Smooth muscle cell (in vitro differentiated cells): ENCODE measurements around the gene IMMP2L. TPM values are rescaled to one million over a fixed set of nuclear protein-coding genes. Genes with fewer than 3 reads are reported as not detected.

ENCODE experiments used
- DNase-seq: peaks from one replicate; lab custom pipeline; 2025; ENCODE audit not compliant: unreplicated experiment; lab: John Stamatoyannopoulos, UW
- H2AFZ ChIP-seq: fragments of 200-600 bp; sonication (generic); 2 replicates; pipeline ENCODE4 v1.6.0; 2016; ENCODE audit warnings: antibody characterized with exemption, low read depth, mild to moderate bottlenecking
- H3F3A ChIP-seq: fragments of 200-600 bp; sonication (generic); 2 replicates; pipeline ENCODE4 v1.6.0; 2017; ENCODE audit warnings: antibody characterized with exemption, low read depth
- H3K27ac ChIP-seq: fragments of 200-600 bp; sonication (generic); 2 replicates; pipeline ENCODE4 v1.5.1; 2016; ENCODE audit warnings: low read depth, mild to moderate bottlenecking
- H3K27me3 ChIP-seq: fragments of 200-600 bp; sonication (generic); 2 replicates; pipeline ENCODE4 v1.6.1; 2016; ENCODE audit warnings: low read depth, mild to moderate bottlenecking
- H3K36me3 ChIP-seq: fragments of 200-600 bp; sonication (generic); 2 replicates; pipeline ENCODE4 v1.5.1; 2016; ENCODE audit warnings: low read depth
- H3K4me1 ChIP-seq: fragments of 200-600 bp; sonication (generic); 2 replicates; pipeline ENCODE4 v1.5.1; 2016; ENCODE audit warnings: low read depth
- H3K4me2 ChIP-seq: fragments of 200-600 bp; sonication (generic); 2 replicates; pipeline ENCODE4 v1.6.0; 2016; ENCODE audit warnings: mild to moderate bottlenecking
- H3K4me3 ChIP-seq: fragments of 200-600 bp; sonication (generic); 2 replicates; pipeline ENCODE4 v1.5.1; 2016; ENCODE audit warnings: mild to moderate bottlenecking
- H3K79me2 ChIP-seq: fragments of 200-600 bp; sonication (generic); 2 replicates; pipeline ENCODE4 v1.6.0; 2016; ENCODE audit warnings: low read depth, mild to moderate bottlenecking
- H3K9ac ChIP-seq: fragments of 200-600 bp; sonication (generic); 2 replicates; pipeline ENCODE4 v1.6.0; 2016; ENCODE audit warnings: low read depth
- H3K9me3 ChIP-seq: fragments of 200-600 bp; sonication (generic); replicated peaks from 2 replicates; pipeline ENCODE4 v1.5.1; 2016; ENCODE audit warnings: low read depth
- H4K20me1 ChIP-seq: fragments of 200-600 bp; sonication (generic); 2 replicates; pipeline ENCODE4 v1.6.0; 2016; ENCODE audit warnings: low read depth
- WGBS: methylation state at CpG from one replicate; pipeline ENCODE4 v1.1.7; 2016; ENCODE audit warnings: low lambda C conversion rate; 5-methylcytosine and 5-hydroxymethylcytosine counted together
- polyA plus RNA-seq: library from polyadenylated mRNA; unstranded; fragments of >200 nt; fragmentation: Nextera tagmentation; extraction: Ambion mirVana; gene quantifications from 2 replicates; pipeline ENCODE4 v1.2.1, GENCODE V29; 2016
- total RNA-seq: library from RNA; depleted of rRNA; stranded (reverse); fragments of >200 nt; gene quantifications from 2 replicates; pipeline ENCODE4 v1.2.3, GENCODE V29; 2014
- TF ChIP-seq, protein P1 (sequence below): fragments of 200-600 bp; sonication (generic); IDR thresholded peaks from 2 replicates; pipeline ENCODE4 v1.5.1; 2017; ENCODE audit warnings: borderline replicate concordance, mild to moderate bottlenecking, antibody characterized with exemption; ENCODE audit not compliant: insufficient read depth, poor library complexity, severe bottlenecking

The IMMP2L gene
- total and polyA plus RNA-seq, 2 experiments from 2014 or later, result 10.9 to 11.1 TPM

- Histone ChIP-seq H3K9me3 (no peaks in the 10 kb centered on the region), H3K4me3 (no peak overlapping the region), H3K9ac (no peak overlapping the region), H3K27me3 (no peaks in the 10 kb centered on the region), H3K36me3 (no peaks in the 10 kb centered on the region), H3K27ac (no peak overlapping the region), H3K79me2 (no peaks in the 10 kb centered on the region), H2AFZ (no peak overlapping the region), H3F3A (no peaks in the 10 kb centered on the region), H3K4me1 (no peaks in the 10 kb centered on the region), H3K4me2 (no peak overlapping the region), H4K20me1 (no peaks in the 10 kb centered on the region)
- TF ChIP-seq, protein P1, sequence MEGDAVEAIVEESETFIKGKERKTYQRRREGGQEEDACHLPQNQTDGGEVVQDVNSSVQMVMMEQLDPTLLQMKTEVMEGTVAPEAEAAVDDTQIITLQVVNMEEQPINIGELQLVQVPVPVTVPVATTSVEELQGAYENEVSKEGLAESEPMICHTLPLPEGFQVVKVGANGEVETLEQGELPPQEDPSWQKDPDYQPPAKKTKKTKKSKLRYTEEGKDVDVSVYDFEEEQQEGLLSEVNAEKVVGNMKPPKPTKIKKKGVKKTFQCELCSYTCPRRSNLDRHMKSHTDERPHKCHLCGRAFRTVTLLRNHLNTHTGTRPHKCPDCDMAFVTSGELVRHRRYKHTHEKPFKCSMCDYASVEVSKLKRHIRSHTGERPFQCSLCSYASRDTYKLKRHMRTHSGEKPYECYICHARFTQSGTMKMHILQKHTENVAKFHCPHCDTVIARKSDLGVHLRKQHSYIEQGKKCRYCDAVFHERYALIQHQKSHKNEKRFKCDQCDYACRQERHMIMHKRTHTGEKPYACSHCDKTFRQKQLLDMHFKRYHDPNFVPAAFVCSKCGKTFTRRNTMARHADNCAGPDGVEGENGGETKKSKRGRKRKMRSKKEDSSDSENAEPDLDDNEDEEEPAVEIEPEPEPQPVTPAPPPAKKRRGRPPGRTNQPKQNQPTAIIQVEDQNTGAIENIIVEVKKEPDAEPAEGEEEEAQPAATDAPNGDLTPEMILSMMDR, result no peak
- DNase-seq, result no peak
These were observed 708.1 kb downstream of the IMMP2L start for GRCh38 chr7:110854166-110854565.

GRCh38 chr7:110853263-110853662 is 709.0 kb downstream of the IMMP2L start:
- WGBS, result 77% methylated on average over 3 of the region's 3 CpGs
- TF ChIP-seq, protein P1, result no peak
- H3K9me3 ChIP-seq, result no peaks in the 10 kb centered on the region
- no peaks in the 10 kb centered on the region for H3K27me3 ChIP-seq
- H3K4me1 ChIP-seq, result no peaks in the 10 kb centered on the region
- DNase-seq, result no peak
- no peaks in the 10 kb centered on the region for H3K36me3 ChIP-seq
- H3K79me2 ChIP-seq, result no peaks in the 10 kb centered on the region
- H3K27ac ChIP-seq, result no peak overlapping the region
- H4K20me1 ChIP-seq, result no peaks in the 10 kb centered on the region
- no peak overlapping the region for H3K4me3 ChIP-seq
- H3K4me2 ChIP-seq, result no peak overlapping the region
- H2AFZ ChIP-seq, result no peak overlapping the region
- no peaks in the 10 kb centered on the region for H3F3A ChIP-seq
- H3K9ac ChIP-seq, result no peak overlapping the region

GRCh38 chr7:110852156-110852940 is 709.9 kb downstream of the IMMP2L start:
- Histone ChIP-seq H4K20me1 (no peaks in the 10 kb centered on the region), H2AFZ (no peak overlapping the region), H3K79me2 (no peaks in the 10 kb centered on the region), H3K27ac (no peak overlapping the region), H3K4me3 (no peak overlapping the region), H3K9me3 (no peaks in the 10 kb centered on the region), H3K4me2 (no peak overlapping the region), H3K27me3 (no peaks in the 10 kb centered on the region), H3K4me1 (no peaks in the 10 kb centered on the region), H3K9ac (no peak overlapping the region), H3F3A (no peaks in the 10 kb centered on the region), H3K36me3 (no peaks in the 10 kb centered on the region)
- DNase-seq, result no peak
- WGBS, result 27% methylated on average over 4 of the region's 4 CpGs
- TF ChIP-seq, protein P1, result no peak

- H2AFZ ChIP-seq, result no peak overlapping the region
- TF ChIP-seq, protein P1, result no peak
- DNase-seq, result no peak
- no peak overlapping the region for H3K9ac ChIP-seq
- peaks cover 4% of the 10 kb centered on the region for H3K4me1 ChIP-seq
- H3K79me2 ChIP-seq, result no peaks in the 10 kb centered on the region
- H4K20me1 ChIP-seq, result no peaks in the 10 kb centered on the region
- H3K27me3 ChIP-seq, result no peaks in the 10 kb centered on the region
- H3K27ac ChIP-seq, result no peak overlapping the region
- H3K36me3 ChIP-seq, result no peaks in the 10 kb centered on the region
- H3F3A ChIP-seq, result no peaks in the 10 kb centered on the region
- H3K9me3 ChIP-seq, result no peaks in the 10 kb centered on the region
- H3K4me2 ChIP-seq, result no peak overlapping the region
- H3K4me3 ChIP-seq, result no peak overlapping the region
- 100% methylated on average over 3 of the region's 3 CpGs for WGBS
These were observed 712.1 kb downstream of the IMMP2L start for GRCh38 chr7:110850224-110850623.
